GM20000 (cell line): ENCODE results near the gene ALG1.
A peak's percentile ranks its signal among the peaks of the same experiment; 100 is the strongest.

Experiments used
- DNase-seq: peaks from one replicate; pipeline ENCODE4 v3.0.0; 2012; ENCODE audit warnings: low spot score
- TF ChIP-seq, protein P1 (sequence below): IDR thresholded peaks from 2 replicates; pipeline ENCODE4 v1.5.1; 2012; ENCODE audit warnings: mild to moderate bottlenecking, control low read depth; ENCODE audit errors: extremely low read depth, missing control alignments

ALG1 gene

DNA sequence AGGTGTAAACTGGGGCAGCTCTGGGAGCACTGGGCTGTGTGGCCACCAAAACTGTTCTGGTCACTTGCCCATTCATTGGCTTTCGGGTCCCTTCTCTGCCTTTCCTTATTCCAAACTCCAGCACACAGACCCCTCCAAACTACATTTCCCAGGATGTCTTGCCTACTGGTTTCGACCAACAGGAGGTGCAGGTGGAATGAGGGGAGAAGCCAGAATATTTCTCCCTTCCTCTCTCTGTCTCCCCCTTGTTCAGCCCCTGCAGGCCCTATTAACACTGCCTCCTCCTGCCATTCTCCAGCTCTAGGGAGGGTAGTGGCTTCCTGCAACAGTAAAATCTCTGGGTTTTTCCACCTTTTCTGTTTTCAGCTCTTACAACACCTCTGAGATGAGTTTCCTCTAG lies 24.7 kb upstream of the ALG1 start:
- TF ChIP-seq, protein P1, sequence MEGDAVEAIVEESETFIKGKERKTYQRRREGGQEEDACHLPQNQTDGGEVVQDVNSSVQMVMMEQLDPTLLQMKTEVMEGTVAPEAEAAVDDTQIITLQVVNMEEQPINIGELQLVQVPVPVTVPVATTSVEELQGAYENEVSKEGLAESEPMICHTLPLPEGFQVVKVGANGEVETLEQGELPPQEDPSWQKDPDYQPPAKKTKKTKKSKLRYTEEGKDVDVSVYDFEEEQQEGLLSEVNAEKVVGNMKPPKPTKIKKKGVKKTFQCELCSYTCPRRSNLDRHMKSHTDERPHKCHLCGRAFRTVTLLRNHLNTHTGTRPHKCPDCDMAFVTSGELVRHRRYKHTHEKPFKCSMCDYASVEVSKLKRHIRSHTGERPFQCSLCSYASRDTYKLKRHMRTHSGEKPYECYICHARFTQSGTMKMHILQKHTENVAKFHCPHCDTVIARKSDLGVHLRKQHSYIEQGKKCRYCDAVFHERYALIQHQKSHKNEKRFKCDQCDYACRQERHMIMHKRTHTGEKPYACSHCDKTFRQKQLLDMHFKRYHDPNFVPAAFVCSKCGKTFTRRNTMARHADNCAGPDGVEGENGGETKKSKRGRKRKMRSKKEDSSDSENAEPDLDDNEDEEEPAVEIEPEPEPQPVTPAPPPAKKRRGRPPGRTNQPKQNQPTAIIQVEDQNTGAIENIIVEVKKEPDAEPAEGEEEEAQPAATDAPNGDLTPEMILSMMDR = no peak
- no peak for DNase-seq

- TF ChIP-seq, protein P1 = no peak
Observed at GRCh38 chr16:5054876-5055865, 16.5 kb upstream of the ALG1 start.

DNA sequence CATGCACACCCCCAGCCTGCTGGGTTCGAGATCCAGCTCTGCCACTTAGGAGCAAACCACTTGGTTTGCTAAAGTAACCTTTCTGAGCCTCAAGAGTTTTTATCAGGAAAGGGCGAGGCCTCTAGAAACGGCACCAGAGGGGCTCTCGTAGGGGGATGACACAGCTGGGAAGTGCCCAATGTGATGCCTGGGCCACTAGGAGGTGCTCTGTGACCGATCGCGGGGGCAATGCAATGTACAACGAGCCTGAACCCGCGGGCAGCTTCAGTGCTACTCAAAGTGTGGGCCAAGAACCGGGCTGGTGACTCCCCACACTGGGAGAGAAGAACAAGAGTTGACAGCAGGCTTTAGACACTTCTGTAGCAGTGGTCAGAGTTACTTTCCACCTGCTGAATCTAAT lies 15.3 kb upstream of the ALG1 start:
- TF ChIP-seq, protein P1 = peak; percentile 70
- DNase-seq = peak; percentile 66

More at GRCh38 chr16:5054876-5055865, 16.5 kb upstream of the ALG1 start:
- DNase-seq = no peak

DNA sequence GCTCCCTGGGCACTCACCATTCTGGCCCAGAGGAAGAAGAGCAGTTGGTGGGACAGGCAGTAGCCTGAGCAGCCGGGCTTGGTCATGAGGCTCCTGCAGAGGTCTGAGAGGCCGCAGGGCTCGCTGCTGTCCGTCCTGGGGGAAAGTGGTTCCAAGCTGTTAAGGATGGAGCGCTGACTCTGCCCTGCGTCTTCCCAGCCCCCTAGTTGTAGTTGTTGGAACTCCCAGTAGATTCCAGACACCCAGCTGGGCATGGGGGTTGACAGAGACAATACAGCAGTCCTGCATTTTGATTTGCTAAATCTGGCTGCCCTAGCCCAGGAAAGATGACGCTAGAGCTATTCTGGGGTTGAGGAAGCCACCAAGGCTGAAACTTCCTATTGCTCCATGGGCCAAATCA lies 13.2 kb upstream of the ALG1 start:
- TF ChIP-seq, protein P1 = no peak
- DNase-seq = peak; percentile 1

DNA sequence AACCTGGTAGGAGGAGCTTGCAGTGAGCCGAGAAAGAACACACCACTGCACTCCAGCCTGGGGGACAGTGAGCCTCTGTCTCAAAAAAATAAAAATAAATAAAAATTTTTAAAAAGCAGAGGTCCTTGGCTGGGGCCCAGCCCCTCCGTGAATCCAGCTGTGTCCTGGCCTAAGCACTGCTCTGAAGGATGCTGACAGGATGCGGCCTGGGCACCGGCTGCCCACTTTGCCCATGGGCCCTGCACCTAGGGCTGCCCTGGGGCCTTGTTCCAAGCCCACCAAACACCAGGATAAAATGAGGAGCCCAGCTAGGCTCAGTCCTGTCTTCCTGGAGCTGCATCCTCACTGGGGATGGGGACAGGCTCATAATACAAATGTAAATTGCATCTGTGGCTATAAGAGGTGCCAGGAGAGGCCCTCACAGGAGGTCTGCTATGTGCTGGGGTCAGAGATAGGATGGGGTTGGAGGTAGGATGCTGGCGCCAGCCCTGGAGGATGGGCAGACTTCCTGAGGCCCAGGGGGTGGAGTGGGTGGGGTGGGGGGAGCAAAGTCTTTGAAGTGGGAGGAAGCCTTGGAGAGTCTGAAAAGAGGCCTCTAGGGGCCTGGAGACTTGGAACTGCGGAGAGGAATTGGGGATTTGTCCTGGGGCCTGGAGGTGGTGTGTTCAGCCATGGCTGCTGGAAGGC lies 12.1 kb upstream of the ALG1 start:
- TF ChIP-seq, protein P1 = no peak
- no peak for DNase-seq

DNA sequence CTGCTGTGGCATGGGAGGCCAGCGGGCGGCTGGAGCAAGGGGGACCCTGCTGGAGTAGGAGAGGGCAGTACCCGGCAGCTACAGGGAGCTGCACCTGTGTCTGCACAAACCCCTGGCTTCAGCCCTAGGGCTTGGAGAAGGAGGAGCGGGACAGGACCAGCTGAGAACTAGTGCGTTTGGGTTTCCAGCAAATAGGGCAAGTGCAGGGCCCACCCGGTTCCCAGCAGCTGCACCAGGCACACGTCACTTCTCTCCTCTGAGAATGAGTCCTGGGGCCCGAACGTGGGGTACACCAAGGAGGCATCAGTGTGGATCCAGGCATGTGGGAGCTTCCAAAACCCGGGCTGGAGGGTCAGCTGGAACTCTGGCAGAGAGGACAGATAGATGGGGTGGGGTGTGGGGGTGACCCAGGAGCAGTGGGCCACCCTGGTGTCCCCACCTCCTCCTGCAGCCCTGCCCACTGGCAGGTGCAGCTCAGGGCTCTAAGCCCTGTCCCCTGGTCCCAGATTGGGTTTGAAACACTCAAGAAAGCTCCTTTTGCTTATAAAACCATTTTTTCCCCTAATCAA lies 11.5 kb upstream of the ALG1 start:
- TF ChIP-seq, protein P1 = no peak
- DNase-seq = peak; percentile 2

GRCh38 chr16:5062051-5062450 lies 9.6 kb upstream of the ALG1 start:
- TF ChIP-seq, protein P1 = no peak
- DNase-seq = peak; percentile 45
